Psoas muscle (tissue), 8 donors: ENCODE results near the gene RANGRF. TPM values are rescaled to one million over a fixed set of nuclear protein-coding genes. Genes with fewer than 3 reads are reported as not detected.

Experiments used
- ATAC-seq, 4 donors: fragments of 200-7000 bp; cut with Tn5 transposase; one replicate each; pipeline ENCODE4 v1.9.1; 2020; ENCODE audit warnings: moderate library complexity in 3 of 4, mild to moderate bottlenecking in 2 of 4
- DNase-seq, 2 donors: peaks; one replicate each; pipeline ENCODE4 v3.0.0-alpha.2; 2020
- H3K27ac ChIP-seq: fragments of 200-600 bp; one replicate; pipeline ENCODE4 v1.8.0; 2022
- H3K27me3 ChIP-seq, 3 donors: fragments of 200-600 bp in 1 of 3; one replicate each; pipeline versions ENCODE4 v1.6.1 to v1.8.0; 2013 to 2022; ENCODE audit warnings: low read length in 2 of 3, mild to moderate bottlenecking in 2 of 3, moderate library complexity in 1 of 3; ENCODE audit not compliant: insufficient read depth in 3 of 3
- H3K36me3 ChIP-seq, 2 donors: fragments of 200-600 bp in 1 of 2; one replicate each; pipeline versions ENCODE4 v1.6.1 to v1.8.0; 2013 to 2022; ENCODE audit warnings: low read depth in 1 of 2, mild to moderate bottlenecking in 1 of 2, moderate library complexity in 1 of 2; ENCODE audit not compliant: insufficient read depth in 1 of 2
- H3K4me1 ChIP-seq: fragments of 200-600 bp; one replicate; pipeline ENCODE4 v1.8.0; 2022
- H3K4me3 ChIP-seq: fragments of 200-600 bp; one replicate; pipeline ENCODE4 v1.8.0; 2022; ENCODE audit warnings: mild to moderate bottlenecking
- H3K9me3 ChIP-seq: fragments of 200-600 bp; one replicate; pipeline ENCODE4 v1.8.0; 2022
- WGBS, 3 donors: extraction: QIAGEN DNeasy Blood & Tissue Kit; methylation state at CpG; one replicate each; pipeline versions ENCODE4 v1.1.6 to v1.1.7; 2013; 5-methylcytosine and 5-hydroxymethylcytosine counted together
- intact Hi-C, 2 donors: fragments of 100-400 bp; cut with DNase I; formaldehyde crosslinking; loops; one replicate each; pipeline versions ENCODE4 v1.11.0 to v1.14.2; 2022
- polyA plus RNA-seq, 3 donors: library from polyadenylated mRNA; stranded (reverse); fragments of 200-250 nt; gene quantifications; one replicate each; pipeline ENCODE4 v1.2.3, GENCODE V29; 2013
- total RNA-seq, 4 donors: library from RNA; stranded (reverse); fragmentation: NEBNext Ultra II Directional in 2 of 4; extraction: Animal tissue kit (Norgen Biotek cat#: 25700) in 2 of 4; gene quantifications; one replicate each; pipeline versions ENCODE4 v1.2.1 to v1.2.4, GENCODE V29; 2021 to 2023
- TF ChIP-seq, protein P1 (sequence below): fragments of 200-600 bp; IDR thresholded peaks from one replicate; pipeline ENCODE4 v1.8.0; 2022; ENCODE audit warnings: antibody characterized with exemption
- donor health status: healthy with polysubstance abuse.
- donor health status: DM: no; HTN: no; CAD: no; lungs with moderate emphysema.
- donor health status: Bipolar disorder and iron deficiency.
- donor health status: healthy.
- donor health status: DM: yes; HTN: yes; CAD: no.
- donor health status: DM: no; HTN: no; CAD: no.
- donor health status: DM: no; HTN: no; CAD: no.
- donor health status: DM: yes; HTN: yes; CAD: no.

RANGRF gene
- total and polyA plus RNA-seq, 7 donors, result 9.0 to 24.3 (median 16.3) TPM

DNA sequence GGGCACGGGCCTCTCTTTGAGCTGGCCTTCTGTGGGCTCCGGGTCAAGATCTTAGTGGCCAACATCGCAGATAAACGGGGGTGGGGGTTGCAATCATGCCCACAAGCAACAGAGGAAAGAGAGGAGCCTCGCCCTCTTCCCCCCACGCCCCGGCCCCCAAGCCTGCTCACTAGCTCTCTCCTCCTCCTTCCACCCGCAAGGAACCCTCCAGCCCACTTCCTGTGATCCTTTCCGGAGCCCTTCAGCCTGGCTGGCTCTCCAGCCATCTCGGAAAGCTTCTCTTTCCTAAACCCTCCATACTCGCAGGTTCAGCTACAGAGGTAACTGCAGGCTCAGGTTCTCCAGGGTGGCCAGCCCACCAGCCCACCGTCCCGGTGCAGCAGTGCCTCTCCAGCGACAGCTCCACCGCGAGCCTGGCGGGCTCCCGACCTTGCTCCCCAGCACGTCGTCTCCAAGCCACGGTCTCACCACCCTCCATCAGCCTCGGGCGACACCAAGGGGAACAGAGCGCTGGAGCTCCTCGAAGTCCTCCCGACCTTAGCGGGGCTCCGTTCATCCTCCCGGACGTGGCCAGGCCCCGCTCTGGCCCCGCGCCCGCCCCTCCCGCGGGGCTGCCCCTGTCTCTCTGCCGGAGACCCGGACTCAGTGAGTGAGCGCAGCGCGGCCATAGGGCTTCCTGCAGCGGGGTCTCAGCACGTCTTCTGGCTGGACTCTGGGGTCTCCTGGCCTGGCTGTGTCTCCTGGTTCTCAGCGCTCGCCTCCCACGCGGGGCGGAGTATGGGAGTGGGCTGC is 38.2 kb downstream of the RANGRF start:
- peak overlapping the region; percentile 55 for H3K27ac ChIP-seq
- no peaks in the 10 kb centered on the region for H3K9me3 ChIP-seq
- H3K4me3 ChIP-seq, result peak overlapping the region; percentile 69
- ATAC-seq (peak; percentile 51 to 74 (median 65)), DNase-seq (peak; percentile 40 to 64)
- H3K36me3 ChIP-seq, result no peaks in the 10 kb centered on the region
- 2 to 5% (median 4%) methylated on average over 44 to 48 of the region's 48 CpGs for WGBS, 3 donors
- H3K27me3 ChIP-seq, result peaks cover 0 to 27% (median 6%) of the 10 kb centered on the region in 3 donors
- intact Hi-C loops, result no loop called here
- no peaks in the 10 kb centered on the region for H3K4me1 ChIP-seq
- TF ChIP-seq, protein P1, sequence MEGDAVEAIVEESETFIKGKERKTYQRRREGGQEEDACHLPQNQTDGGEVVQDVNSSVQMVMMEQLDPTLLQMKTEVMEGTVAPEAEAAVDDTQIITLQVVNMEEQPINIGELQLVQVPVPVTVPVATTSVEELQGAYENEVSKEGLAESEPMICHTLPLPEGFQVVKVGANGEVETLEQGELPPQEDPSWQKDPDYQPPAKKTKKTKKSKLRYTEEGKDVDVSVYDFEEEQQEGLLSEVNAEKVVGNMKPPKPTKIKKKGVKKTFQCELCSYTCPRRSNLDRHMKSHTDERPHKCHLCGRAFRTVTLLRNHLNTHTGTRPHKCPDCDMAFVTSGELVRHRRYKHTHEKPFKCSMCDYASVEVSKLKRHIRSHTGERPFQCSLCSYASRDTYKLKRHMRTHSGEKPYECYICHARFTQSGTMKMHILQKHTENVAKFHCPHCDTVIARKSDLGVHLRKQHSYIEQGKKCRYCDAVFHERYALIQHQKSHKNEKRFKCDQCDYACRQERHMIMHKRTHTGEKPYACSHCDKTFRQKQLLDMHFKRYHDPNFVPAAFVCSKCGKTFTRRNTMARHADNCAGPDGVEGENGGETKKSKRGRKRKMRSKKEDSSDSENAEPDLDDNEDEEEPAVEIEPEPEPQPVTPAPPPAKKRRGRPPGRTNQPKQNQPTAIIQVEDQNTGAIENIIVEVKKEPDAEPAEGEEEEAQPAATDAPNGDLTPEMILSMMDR, result no peak

DNA sequence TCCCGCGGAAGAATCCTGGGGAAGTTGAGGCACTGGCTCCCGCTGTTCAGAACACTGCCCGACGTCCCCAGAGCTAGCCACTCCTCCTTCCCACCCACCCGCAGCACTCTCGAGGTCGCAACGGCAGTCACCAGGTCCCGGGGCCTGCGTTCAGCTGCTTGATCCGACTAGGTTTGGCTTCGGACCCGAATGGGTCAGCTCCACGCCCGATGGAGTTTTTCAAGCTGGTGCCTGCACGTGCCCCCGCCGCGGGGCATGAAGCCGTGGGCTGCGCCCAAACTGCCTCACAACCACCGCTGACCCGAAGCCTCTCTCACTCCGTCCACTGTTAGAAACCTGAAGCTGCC is 38.8 kb downstream of the RANGRF start:
- Histone ChIP-seq H3K27ac (peak overlapping the region; percentile 55), H3K27me3 (peaks cover 0 to 30% (median 6%) of the 10 kb centered on the region in 3 donors), H3K4me3 (peak overlapping the region; percentile 69), H3K36me3 (no peaks in the 10 kb centered on the region), H3K4me1 (no peaks in the 10 kb centered on the region), H3K9me3 (no peaks in the 10 kb centered on the region)
- WGBS, 3 donors, result 8 to 13% (median 9%) methylated on average over 22 to 25 of the region's 25 CpGs
- DNase-seq, result no peak
- intact Hi-C loops, result no loop called here
- peak; percentile 19 to 40 (median 32) for ATAC-seq
- TF ChIP-seq, protein P1, result no peak

DNA sequence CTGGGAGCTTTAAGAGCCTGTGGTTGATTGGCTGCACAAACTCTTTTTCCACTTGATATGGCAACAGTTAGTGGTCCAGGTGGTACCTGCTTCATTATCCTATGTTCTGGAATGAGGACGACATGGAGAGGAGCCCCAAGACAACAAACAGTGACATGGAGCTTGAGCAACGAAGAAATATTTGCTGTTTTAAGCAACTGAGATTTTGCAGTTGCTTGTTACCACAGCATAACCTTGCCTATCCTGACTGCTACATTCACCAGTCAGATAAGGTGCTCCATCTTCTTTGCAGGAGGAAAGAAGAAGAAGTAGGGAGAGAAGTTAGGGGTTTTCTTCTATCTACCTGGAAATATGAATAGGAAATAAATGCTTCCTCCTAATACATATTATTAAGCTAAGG is 43.7 kb downstream of the RANGRF start:
- Histone ChIP-seq H3K36me3 (no peaks in the 10 kb centered on the region), H3K27ac (no peak overlapping the region)

DNA sequence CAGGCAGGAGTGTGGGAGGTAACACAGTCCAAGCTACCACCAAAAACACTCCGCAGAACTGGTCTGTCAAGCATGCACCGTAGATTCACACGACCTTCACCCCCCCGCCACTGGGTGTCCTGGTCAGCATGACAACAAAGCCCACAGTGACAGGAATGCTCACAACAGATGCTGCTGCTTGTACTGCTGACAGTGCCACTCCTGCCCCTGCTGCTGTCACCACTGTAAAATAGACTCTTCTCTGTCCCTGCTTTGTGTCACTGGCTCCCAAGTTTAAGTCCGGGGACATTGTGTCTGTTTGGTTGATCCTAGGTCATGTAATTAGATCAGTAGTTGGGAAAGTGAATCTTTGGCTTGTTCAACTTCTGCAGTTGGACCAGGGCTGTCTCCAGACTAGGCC is 44.2 kb downstream of the RANGRF start:
- H3K27ac ChIP-seq, result no peak overlapping the region
- WGBS, 3 donors, result 20 to 23% (median 20%) methylated on average over 5 of the region's 5 CpGs
- DNase-seq, result no peak

More for the DNA sequence above, 43.7 kb downstream of the RANGRF start:
- Histone ChIP-seq H3K4me3 (no peak overlapping the region), H3K4me1 (no peaks in the 10 kb centered on the region), H3K9me3 (no peaks in the 10 kb centered on the region), H3K27me3 (peaks cover 0 to 17% (median 3%) of the 10 kb centered on the region in 3 donors)
- ATAC-seq (no peak), DNase-seq (no peak)
- intact Hi-C loops, result no loop called here
- TF ChIP-seq, protein P1, result no peak
- WGBS, 3 donors, result 88 to 92% (median 92%) methylated on average over 2 of the region's 2 CpGs

More for the DNA sequence above, 44.2 kb downstream of the RANGRF start:
- Histone ChIP-seq H3K36me3 (no peaks in the 10 kb centered on the region), H3K4me3 (no peak overlapping the region), H3K4me1 (no peaks in the 10 kb centered on the region), H3K9me3 (no peaks in the 10 kb centered on the region), H3K27me3 (peaks cover 0 to 11% (median 2%) of the 10 kb centered on the region in 3 donors)
- TF ChIP-seq, protein P1, result no peak
- intact Hi-C loops, result no loop called here
- ATAC-seq, result peak; percentile 69 to 91 (median 76)
